DOHH2 (cell line): Measurements from ENCODE around the gene RXRA.

Experiments
- CTCF ChIP-seq: fragments of 200-600 bp; sonication (generic); IDR thresholded peaks from one replicate; pipeline ENCODE4 v1.5.1; 2014; ENCODE audit warnings: antibody characterized with exemption, mild to moderate bottlenecking, low read depth, low read length; ENCODE audit not compliant: poor library complexity, severe bottlenecking
- EZH2phosphoT487 ChIP-seq: fragments of 200-600 bp; sonication (generic); IDR thresholded peaks from 2 replicates; pipeline ENCODE4 v1.6.1; 2017; ENCODE audit warnings: borderline replicate concordance, mild to moderate bottlenecking, antibody characterized with exemption, low read length, moderate library complexity, mixed read lengths

- no peak for TF ChIP-seq CTCF
- TF ChIP-seq EZH2phosphoT487: no peak
These were observed 8.4 kb upstream of the RXRA start for GRCh38 chr9:134317790-134318414.
